CD4-positive, alpha-beta T cell treated with Interleukin-6 at 100 ng/mL for 8 hours (primary cell): ENCODE results near the gene RBM12.
"Not testable (repeated sequence)": the region's sequence is repeated elsewhere in the genome, so short reads cannot be mapped to it uniquely, and the experiment has no call there.

Experiments
- DNase-seq: peaks from one replicate; pipeline ENCODE4 v3.0.0-alpha.2; 2020; ENCODE audit warnings: mixed read lengths, low spot score

Gene RBM12

GRCh38 chr20:35664466-35665206, at the start of gene RBM12, which contains the start of gene CPNE1:
Gene RBM12, minus strand, starts transcription at chr20:35664900. Its CDS starts 9,578 bp downstream, at chr20:35655322.
Gene CPNE1, minus strand, starts transcription at chr20:35664900. Its CDS starts 31,977 bp downstream, at chr20:35632923.
- peak; percentile 91 for DNase-seq

- no peak for DNase-seq
These were observed 49.4 kb upstream of the RBM12 start for GRCh38 chr20:35714127-35714526.

GRCh38 chr20:35713120-35713519, 48.4 kb upstream of the RBM12 start:
- DNase-seq = not testable (repeated sequence)

- no peak for DNase-seq
These were observed 47.0 kb upstream of the RBM12 start for GRCh38 chr20:35711588-35712209.

- DNase-seq = no peak
These were observed 46.3 kb upstream of the RBM12 start for GRCh38 chr20:35710884-35711587.

GRCh38 chr20:35710039-35710438, 45.3 kb upstream of the RBM12 start:
- DNase-seq = no peak

GRCh38 chr20:35709259-35709658, 44.6 kb upstream of the RBM12 start:
- DNase-seq = no peak

- DNase-seq = no peak
These were observed 43.8 kb upstream of the RBM12 start for GRCh38 chr20:35708502-35708901.

- DNase-seq = not testable (repeated sequence)
These were observed 42.2 kb upstream of the RBM12 start for GRCh38 chr20:35706591-35707529.

GRCh38 chr20:35705894-35706293, 41.2 kb upstream of the RBM12 start:
- not testable (repeated sequence) for DNase-seq

GRCh38 chr20:35704514-35705261, 40.0 kb upstream of the RBM12 start:
- DNase-seq = no peak

- DNase-seq = no peak
These were observed 38.4 kb upstream of the RBM12 start for GRCh38 chr20:35702824-35703695.

- DNase-seq = no peak
These were observed 37.5 kb upstream of the RBM12 start for GRCh38 chr20:35702051-35702823.

GRCh38 chr20:35700625-35701148, 36.0 kb upstream of the RBM12 start:
- DNase-seq = no peak

- no peak for DNase-seq
These were observed 35.4 kb upstream of the RBM12 start for GRCh38 chr20:35699957-35700624.

GRCh38 chr20:35699127-35699956, 34.6 kb upstream of the RBM12 start, which contains the start of the genes NFS1 and ROMO1:
Gene NFS1, minus strand, starts transcription at chr20:35699352. Its CDS starts 64 bp downstream, at chr20:35699288.
Gene ROMO1, plus strand, starts transcription at chr20:35699405. Its CDS starts 228 bp downstream, at chr20:35699633.
- peak; percentile 80 for DNase-seq
